Activated effector memory CD4-positive, alpha-beta T cell treated with Interleukin-2 at 50 U/mL for 16 hours (primary cell): ENCODE data around the gene MYPN.
"Not testable (repeated sequence)": the region's sequence is repeated elsewhere in the genome, so short reads cannot be mapped to it uniquely, and the experiment has no call there.

ENCODE experiments used
- DNase-seq: peaks from one replicate; pipeline ENCODE4 v3.0.0-alpha.2; 2020

MYPN gene

DNA sequence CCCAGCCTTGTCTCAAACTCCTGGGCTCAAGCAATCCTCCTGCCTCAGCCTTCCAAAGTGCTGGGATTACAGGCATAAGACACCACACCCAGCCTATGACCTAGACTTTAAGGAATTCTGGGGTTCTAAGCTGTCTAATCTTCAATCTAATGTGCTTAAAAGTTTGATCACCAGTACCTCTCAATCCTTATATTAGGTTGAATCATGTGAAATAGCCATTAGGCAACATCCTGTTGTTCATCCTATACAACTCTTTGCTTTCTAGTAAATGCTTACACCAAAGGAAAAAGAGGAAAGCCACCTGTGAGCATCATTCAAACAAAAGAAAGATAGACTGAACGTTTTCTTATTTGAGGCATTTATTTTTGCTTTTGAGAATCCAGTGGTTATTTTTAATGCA lies 66.7 kb downstream of the MYPN start:
- DNase-seq: no peak

DNA sequence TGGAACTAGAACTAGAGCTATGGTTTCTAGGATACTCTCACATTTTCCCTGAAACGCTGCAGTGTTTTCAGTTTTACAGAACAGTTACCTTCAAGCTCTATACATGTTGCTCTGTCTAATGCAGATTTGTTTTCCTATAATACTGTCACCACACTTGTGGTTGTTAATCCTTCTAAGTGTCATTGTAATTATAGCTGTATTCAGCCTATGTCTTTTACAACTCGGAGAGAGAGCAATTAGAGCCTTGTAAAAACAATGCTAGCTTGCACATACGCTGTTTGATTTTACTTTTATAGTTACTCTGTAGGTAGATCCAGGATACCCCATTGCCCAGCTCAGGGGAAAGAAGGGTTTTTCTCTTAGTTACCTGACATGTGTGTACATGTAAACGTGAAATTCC lies 67.5 kb downstream of the MYPN start:
- DNase-seq: no peak

DNA sequence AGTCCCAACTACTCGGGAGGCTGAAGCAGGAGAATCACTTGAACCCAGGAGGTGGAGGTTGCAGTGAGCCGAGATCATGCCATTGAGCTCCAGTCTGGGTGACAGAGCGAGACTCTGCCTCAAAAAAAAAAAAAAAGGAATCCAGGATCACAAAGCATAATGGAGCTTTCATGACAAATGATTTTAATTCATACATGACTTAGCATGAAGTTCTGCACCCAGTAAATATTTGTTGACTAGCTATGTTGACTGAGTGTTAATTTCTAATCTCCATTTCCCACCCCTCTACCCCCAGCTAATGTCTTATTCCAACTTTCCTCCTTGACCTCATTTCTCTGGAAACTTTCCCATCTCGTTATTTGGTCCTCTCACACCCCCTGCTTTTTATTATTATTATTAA lies 69.3 kb downstream of the MYPN start:
- no peak for DNase-seq

DNA sequence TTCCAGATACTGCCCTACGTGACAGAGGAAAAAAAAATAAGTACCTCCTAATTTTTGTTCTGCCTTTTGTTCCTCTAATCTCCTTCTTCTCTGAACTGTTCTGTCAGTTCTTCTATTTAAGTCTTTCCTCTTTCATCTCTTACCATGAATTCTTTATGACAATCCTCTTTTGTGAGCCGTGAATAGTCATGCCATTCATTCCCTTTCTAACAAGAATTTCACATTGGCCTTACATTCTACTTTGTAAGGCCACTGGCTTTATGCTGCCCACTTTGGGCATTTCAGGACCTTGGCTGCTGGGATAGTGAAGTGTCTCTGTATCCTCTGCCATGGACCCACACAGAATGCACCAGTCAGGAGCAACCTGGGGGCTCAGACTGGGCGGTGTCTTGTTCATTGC lies 69.7 kb downstream of the MYPN start:
- no peak for DNase-seq

DNA sequence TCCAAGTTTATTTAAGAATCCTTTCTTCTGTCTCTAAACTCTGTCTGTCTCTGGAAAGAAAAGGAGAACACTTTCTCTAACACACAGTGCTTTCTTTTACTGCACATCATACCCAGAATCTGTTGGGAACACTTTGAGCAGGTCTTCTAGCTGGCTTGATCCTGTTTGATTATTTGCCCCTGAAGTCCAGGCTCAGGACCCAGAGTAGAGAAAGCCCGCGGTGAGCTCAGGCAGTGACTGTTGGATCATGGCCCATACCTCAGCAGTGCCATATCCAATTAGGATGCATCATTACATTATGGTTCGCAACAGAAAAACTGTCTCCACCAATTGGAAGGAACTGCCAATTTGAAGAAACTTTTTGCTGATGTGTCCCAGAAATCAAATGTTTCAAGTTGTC lies 71.2 kb downstream of the MYPN start:
- no peak for DNase-seq

DNA sequence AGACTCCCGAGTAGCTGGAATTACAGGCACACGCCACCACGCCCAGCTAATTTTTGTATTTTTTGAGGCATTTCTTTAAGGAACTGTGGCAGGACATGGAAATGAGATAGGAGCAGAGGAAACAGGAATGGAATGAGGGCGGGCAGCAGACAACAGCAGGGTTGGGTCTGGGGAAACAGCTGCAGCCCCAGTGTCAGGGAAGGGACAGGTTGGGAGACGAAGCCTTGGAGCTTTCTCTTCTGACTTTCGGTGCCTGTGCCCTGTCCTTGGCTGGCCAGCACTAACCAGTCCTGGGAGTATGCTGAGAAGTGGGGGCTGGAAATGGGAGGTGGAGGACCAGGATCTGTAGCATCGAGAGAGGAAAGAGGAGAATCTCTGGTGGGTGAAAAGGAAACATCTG lies 75.3 kb downstream of the MYPN start:
- DNase-seq: no peak

DNA sequence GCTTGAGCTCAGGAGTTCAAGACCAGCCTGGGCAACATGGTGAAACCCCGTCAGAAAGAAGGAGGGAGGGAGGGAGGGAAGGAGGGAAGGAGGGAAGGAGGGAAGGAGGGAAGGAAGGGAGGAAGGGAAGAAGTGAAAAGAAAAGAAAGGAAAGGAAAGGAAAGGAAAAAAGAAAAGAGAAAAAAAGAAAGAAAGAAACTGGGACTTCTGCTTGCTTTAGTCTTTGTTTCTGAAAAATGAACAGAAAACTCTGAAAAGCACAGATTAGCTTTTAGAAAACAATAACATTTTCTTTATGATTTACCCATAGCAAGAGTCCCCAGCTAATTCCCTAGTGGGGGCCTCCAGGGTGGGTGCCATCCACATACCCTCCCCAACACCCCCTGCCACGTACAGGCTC lies 75.8 kb downstream of the MYPN start:
- no peak for DNase-seq

DNA sequence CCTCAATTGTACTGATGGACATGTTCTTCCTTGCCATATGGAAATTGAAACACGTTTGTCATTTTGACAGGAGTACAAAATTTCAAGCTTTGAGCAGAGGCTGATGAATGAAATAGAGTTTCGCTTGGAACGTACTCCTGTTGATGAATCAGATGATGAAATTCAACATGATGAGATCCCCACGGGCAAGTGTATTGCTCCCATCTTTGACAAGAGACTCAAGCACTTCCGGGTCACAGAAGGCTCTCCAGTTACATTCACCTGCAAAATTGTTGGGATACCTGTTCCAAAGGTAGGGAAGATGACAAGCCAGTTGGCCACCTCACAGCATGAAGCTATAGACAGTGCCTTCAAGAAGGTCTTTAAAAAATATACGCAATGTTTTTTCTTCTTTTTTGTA lies 79.5 kb downstream of the MYPN start:
- no peak for DNase-seq

DNA sequence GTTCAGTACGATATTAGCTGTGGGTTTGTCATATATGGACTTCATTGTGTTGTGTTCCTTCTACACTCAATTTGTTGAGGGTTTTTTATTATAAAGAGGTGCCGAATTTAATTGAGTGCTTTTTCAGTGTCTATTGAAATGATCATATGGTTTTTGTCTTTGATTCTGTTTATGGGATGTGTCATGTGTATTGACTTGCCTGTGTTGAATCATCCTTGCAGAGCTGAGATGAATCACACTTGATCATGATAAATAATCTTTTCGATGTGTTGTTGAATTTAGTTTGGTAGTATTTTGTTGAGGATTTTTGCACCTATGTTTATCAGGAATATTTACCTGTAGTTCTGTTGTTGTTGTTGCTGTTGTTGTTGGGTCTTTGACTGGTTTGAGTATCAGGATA lies 82.8 kb downstream of the MYPN start:
- no peak for DNase-seq

DNA sequence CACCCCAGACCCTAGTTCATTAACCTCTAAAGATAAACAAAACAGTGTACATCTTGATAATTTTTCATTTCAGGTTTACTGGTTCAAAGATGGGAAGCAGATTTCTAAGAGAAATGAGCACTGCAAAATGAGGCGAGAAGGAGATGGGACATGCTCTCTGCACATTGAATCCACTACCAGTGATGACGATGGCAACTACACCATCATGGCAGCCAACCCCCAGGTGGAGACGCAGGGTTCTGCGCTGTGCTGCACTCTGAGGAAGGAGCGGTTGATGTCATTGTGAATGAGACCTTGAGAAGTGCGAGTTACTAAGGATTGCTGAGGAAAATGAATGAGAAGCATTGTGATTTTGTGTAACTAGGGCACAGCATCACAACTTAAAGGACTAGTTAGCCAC lies 85.0 kb downstream of the MYPN start:
- DNase-seq: no peak

DNA sequence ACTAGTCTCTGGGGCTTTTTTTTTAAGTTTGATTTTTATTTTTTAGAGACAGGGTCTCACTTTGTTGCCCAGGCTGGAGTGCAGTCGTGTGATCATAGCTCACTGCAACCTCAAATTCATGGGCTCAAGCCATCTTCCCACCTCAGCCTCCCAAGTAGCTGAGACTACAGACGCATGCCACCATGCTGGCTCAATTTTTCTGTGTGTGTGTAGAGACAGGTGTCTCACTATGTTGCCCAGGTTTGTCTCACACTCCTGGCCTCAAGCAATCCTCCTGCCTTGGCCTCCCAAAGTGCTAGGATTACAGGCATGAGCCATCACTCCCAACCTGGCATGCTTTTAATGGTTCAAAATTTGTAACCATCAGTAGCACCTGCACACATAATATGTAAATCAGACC lies 86.5 kb downstream of the MYPN start:
- not testable (repeated sequence) for DNase-seq

DNA sequence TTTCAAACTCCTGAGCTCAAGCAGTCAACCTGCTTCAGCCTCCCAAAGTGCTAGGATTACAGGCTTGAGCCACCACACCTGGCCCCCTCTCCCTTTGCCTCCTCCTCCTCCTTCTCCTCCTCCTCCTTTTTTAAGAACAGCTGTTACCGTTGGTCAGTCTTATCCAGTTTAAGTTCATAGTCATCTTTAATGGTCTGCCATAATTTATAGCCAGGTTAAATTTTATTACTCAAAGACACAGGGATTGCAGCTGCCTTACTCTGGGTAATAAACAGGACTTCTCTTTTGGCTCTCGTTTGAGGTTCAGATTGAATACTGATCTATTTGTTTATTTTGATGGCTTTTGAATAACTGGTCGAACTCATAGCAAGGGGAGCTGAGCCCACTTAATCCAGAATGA lies 87.4 kb downstream of the MYPN start:
- no peak for DNase-seq

DNA sequence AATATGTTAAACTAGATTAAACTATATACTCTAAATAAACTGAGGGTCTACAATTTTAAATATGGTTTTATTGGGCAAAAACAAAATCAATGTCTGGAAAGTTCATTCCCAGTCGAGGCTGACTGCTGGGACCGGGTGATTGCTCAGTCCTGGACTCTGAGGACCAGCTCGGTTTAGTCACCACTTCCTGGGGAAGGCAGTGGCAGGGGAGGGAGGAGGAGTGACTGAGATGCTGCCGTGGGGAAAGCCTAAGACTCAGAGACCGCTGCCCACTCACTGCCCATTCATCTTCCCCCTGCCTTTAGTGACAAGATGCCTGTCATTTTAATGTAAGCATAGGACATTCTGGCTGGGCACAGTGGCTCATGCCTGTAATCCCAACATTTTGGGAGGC lies 93.7 kb downstream of the MYPN start:
- no peak for DNase-seq

DNA sequence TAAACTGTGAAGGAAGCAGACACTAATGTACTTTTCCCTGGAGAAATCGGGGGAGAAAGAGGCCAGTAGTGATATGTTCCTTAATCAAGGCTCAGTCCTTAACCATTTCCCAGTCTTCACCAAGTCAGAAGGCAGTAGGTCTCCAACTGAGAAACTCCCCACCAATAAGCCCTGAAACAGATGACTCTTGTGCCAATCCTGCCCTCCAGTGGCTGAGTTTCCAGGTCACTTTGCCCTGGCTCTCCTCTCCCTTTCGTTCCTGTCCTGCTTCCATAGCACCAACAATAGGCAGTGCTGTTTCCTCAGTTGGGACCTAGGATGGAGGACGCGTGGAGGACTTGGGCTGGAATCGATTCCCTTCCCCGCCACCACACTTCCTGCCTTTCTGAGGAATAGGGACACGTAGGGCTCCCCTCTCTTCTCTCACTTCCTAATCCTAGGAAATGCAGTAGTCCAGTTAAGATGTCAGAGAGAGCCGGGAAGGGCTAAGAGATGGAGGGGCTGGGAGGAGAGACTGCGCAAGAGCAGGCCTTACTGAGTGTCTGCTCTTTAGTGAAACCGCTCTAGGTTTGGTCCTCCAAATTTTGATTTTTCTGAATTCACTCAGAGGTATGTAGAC lies 99.2 kb downstream of the MYPN start:
- DNase-seq: no peak

DNA sequence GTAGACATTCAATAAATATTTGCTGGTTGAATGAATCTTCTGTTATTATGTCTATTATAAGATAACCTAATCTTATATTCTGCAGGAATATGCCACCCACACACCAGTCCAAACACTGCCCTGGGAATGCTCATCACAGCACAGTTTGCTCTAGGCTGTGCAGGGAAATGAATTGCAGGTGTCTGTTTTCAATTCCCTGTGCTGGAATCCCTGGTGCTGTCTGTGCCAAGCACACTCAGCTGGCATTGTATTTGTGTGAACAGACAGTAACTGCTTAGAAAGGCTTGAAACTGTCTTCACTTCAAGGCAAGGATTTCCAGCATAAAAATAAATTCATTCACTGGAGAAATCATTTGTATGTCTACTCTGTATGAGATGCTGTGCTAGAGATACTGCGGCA lies 102.4 kb downstream of the MYPN start:
- no peak for DNase-seq

DNA sequence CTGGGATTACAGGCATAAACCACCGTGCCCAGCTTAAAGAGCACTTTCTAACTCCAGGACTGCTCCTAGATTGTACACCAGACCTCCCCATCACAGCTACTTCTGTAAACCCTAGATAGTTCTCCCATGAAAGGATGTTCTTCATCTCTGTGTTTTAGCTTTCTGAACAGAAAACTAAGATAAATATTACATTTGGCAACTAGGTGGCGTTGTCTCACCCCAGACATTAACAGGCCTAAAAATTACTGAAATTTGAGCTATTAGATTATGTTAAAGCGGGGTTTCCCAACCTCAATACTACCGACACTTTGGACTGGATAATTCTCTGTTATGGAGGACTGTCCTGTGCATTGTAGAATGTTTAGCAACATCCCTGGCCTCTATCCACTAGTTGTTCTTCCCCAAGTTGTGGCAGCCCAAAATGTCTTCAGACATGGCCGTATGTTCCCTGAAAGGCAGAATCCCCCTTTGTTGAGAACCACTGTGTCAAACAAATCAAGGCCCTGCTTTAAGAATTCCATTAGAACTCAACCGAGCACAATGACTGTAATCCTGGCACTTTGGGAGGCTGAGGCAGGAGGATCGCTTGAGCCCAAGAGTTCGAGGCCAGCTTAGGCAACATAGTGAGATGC lies 103.5 kb downstream of the MYPN start:
- DNase-seq: no peak

DNA sequence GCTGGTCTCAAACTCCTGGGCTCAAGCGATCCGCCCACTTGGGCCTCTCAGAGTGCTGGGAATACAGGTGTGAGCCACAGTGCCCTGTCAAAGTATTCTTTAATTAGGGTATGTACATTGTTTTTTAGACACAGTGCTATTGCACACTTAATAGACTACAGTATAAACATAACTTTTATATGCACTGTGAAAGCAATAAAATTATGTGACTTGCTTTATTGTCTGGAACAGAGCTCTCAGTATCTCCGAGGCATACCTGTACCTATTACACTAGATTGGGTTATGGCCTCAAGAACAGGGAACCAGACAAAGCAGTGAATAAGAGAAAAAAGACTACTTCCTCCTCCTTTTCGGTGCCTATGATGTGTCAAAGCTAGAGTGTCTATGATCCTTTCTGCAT lies 109.5 kb downstream of the MYPN start:
- no peak for DNase-seq

DNA sequence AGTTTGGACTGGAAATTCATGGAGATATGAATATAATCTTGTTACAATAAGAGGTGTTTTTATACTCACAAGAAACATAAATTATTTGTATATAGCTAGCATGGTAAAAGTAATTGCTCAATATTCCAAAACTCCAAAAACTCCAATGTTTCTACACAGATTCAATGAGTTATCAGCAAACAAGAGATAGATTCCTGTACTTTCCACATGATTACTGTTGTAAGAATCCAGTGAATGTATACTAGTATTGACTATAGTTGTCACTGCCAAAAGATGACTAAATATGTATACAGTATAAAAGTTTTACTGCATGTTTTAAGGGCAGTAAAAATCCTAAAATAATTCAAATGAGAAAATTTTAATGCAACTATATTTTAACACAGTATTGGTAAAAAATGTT lies 111.9 kb downstream of the MYPN start:
- no peak for DNase-seq

DNA sequence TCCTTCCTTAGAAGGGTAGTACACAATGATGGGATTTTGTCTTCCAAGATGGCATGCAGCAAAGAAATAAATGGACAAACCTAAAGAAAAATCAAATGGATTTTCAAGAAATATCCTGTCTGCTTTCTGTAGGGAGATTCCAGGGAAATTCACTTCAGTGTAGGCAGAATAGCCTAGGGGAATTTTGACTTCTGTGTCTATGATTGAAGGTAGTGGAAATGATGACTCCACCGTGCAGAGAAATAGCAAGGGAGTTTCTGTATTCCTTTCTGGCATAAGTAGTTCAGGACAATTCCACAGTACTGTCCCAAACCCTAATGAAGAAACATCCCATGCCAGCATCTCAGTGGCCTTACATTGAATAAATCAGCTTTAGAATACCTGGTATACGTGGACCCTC lies 113.1 kb downstream of the MYPN start:
- DNase-seq: no peak

DNA sequence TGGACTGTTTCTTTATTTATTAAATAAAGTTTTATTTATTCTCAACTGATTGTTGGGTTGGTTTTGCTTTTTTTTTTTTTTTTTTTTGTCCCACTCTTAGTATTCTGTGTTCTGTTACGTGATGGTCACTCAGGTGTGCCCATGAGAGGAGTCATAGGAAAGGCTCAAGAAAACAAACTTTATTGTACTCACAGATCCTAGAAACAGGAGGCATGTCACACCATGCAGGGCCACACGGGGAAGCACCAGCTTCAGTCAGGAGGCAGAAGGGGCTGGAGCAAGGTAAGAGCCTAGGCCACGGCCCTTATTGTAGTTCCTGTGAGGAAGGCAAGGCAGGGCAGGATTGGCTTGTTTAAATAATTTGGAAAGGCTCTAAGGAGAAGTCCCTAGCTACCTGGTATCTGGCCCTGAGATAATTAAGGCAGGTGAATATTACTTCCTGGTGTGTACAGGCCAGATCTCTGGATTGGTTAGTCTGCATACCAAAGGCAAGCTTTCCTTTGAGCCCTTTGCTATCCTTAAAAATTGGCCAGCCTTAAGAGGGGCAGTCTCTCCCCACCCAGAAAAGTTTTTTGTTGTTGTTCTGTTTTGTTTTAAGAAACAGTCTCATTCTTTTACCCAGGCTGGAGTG lies 114.4 kb downstream of the MYPN start:
- DNase-seq: no peak

DNA sequence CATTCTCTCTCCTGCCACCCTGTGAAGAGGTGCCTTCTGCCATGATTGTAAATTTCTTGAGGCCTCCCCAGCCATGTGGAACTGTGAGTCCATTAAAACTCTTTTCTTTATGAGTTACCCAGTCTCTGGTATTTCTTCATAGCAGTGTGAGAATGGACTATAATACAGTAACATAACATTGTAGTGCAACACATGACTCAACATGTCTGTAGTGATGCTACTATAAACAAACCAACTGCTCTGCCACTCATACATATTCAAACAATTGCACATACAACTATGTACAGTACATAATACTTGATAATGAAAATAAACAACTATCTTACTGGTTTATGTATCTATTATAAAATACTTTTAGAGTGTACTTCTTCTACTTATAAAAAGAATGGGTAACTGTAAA lies 115.5 kb downstream of the MYPN start:
- no peak for DNase-seq

DNA sequence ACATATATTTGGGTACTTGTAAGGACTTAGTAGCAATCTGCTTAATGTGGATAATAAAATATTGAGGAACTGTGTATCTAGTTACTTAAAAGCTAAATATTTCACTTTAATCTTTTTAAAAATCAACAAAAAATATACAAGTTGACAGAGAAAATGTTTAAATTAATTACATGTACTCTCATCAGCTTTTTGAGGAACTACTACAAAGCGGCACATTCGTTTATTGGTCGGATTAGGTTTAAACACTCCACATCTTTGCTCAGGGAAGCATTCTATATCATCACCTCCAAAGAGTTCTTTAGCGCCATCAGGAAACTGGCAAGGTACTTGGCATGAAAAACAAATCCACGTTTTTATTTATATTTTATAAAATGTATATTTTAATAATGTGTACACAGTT lies 121.0 kb downstream of the MYPN start:
- no peak for DNase-seq

DNA sequence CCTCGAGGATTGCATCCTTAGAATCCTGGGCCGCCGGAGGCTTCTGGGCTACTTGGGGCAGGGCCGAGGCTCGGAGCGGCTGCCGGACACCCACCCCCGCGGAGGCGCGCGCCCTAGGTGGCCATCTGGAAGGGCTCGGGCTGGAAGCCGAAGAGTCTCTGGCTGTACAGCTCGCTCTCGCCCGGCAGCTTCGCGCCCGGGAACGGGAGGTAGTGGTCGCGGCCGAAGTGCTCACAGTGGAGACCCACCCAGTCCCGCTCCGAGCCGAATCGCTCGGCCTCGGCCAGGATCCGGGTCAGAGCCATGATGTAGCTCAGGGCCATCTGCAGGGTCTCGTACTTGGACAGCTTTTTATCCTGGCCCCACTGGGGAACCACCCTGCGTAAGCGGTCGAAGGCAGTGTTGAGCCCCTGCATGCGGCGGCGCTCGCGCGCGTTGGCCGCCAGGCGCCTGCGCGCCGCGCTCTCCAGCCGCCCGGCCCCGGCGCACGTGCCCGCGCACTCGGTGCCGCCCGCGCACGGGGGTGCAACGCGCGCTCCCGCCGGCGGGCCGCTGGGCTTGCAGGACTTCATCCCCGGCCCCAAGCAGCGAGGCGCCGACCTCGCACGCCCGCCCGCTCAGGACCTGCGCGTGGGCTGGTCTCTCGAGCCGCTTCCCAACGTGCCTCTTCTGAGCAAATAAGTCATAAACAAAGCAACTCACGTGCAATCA lies 122.0 kb downstream of the MYPN start:
- no peak for DNase-seq

DNA sequence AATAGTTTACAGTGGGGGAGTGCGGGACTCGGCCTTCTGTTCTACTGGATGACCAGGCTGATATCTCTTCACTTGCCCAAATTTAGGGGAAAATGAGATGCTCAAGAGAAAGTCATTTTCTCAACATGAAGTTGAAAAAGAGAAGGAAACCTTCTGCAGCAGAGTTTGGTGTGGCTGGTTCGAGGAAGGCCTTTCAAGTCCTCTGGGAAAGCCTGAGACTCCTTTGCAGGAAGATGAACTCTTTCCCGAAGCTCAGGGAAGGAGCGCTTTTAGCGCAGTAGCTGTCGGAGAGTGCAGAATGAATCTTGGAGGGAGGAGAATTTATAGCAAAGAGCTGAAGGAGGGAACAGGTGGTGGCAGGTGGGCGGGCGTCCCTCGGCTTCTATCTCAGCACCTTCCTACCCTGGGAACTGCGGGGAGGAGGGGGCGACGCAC lies 122.5 kb downstream of the MYPN start, which contains the start of gene ATOH7:
TSS of gene ATOH7 (minus strand) at position 297 of the 435 bp plus-strand sequence. CDS start 436 bp downstream, outside the sequence.
- DNase-seq: no peak
